ENCODE measurements around the gene CCL25.

- TF ChIP-seq ZNF263 (CRISPR knock-in tag; IDR thresholded peaks at IDR 0.05) (peak; percentile 83), TGIF2 (CRISPR knock-in tag; IDR thresholded peaks at IDR 0.05) (no peak), EZH2 (conservative IDR thresholded peaks at IDR 0.05; ENCODE audit: low read depth, low read length) (no peak), ZNF670 (CRISPR knock-in tag; IDR thresholded peaks at IDR 0.05; ENCODE audit: borderline replicate concordance) (no peak), POLR2AphosphoS5 (IDR thresholded peaks at IDR 0.05; ENCODE audit: low read depth, low read length) (no peak), SYNCRIP (IDR thresholded peaks at IDR 0.05; ENCODE audit: insufficient read depth, low read depth, low read length) (no peak), CHD2 (IDR thresholded peaks at IDR 0.05; ENCODE audit: low read depth, low read length) (no peak), MXI1 (IDR thresholded peaks at IDR 0.05; ENCODE audit: borderline replicate concordance, low read depth, low read length) (no peak), SMC3 (IDR thresholded peaks at IDR 0.05; ENCODE audit: low read length) (no peak), SRF (IDR thresholded peaks at IDR 0.05; ENCODE audit: low read depth, low read length) (no peak), IRF1 (CRISPR knock-in tag; IDR thresholded peaks at IDR 0.05; ENCODE audit: low read depth) (no peak)
- TF ChIP-seq, protein P1, sequence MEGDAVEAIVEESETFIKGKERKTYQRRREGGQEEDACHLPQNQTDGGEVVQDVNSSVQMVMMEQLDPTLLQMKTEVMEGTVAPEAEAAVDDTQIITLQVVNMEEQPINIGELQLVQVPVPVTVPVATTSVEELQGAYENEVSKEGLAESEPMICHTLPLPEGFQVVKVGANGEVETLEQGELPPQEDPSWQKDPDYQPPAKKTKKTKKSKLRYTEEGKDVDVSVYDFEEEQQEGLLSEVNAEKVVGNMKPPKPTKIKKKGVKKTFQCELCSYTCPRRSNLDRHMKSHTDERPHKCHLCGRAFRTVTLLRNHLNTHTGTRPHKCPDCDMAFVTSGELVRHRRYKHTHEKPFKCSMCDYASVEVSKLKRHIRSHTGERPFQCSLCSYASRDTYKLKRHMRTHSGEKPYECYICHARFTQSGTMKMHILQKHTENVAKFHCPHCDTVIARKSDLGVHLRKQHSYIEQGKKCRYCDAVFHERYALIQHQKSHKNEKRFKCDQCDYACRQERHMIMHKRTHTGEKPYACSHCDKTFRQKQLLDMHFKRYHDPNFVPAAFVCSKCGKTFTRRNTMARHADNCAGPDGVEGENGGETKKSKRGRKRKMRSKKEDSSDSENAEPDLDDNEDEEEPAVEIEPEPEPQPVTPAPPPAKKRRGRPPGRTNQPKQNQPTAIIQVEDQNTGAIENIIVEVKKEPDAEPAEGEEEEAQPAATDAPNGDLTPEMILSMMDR (CRISPR knock-in tag; IDR thresholded peaks at IDR 0.05): no peak
Measured at GRCh38 chr19:8054169-8054568, 1.6 kb downstream of the CCL25 start.

Measured in HepG2 (cell line).